ENCODE measurements around the gene CNTROB. TPM values are rescaled to one million over a fixed set of nuclear protein-coding genes. Genes with fewer than 3 reads are reported as not detected.

CNTROB gene
- total RNA-seq, 1 donor from 2014 or later, result 30.2 TPM

DNA sequence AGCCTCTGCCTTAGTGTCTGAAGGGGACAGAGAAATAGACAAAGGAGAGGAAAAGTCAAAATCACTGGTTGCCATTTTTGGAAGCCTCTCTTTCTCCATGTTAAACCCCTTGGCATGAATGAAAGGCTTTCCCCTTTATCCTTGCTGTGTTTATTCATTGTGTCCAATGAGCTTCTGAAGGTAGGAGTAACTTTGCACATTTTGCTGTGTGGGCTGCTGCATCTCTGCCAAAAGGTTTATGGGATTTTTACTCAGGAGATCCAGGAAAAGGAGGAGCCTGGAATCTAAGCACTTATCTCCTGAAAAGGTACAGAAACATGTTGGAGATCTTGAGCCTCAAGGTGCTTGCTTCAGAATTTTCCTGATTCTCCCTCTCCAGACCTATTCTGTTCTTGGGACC, 3.9 kb downstream of the CNTROB start:
- Mint-ChIP-seq H3K4me1 (ENCODE audit: unreplicated experiment) (peaks cover 35% of the 10 kb centered on the region), H3K27me3 (ENCODE audit: unreplicated experiment) (no peaks in the 10 kb centered on the region), H3K27ac (ENCODE audit: unreplicated experiment) (no peak overlapping the region), H3K9me3 (ENCODE audit: unreplicated experiment) (no peaks in the 10 kb centered on the region), H3K4me3 (ENCODE audit: unreplicated experiment) (no peak overlapping the region), H3K36me3 (ENCODE audit: unreplicated experiment) (peaks cover 28% of the 10 kb centered on the region)
- DNase-seq (ENCODE audit: extremely low spot score, unreplicated experiment), result no peak
- TF ChIP-seq CTCF (IDR thresholded peaks at IDR 0.05), result no peak

DNA sequence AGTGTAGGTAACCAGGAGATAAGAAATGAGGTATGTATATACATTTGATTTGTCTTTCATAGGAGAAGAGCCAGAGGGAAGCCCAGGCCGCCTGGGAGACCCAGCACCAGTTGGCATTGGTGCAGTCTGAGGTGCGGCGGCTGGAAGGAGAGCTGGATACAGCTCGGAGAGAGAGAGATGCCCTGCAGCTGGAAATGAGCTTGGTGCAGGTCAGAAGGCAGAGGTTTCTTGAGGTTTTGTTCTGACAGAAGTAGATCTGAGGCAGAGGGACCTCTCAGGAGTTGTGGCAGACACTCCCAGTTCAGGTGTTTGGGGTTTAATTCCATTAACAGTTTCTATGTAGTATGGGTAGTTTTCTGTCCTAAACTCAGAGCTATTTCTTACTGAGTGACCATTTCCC, 8.0 kb downstream of the CNTROB start:
- peaks cover 39% of the 10 kb centered on the region for H3K36me3 Mint-ChIP-seq (ENCODE audit: unreplicated experiment)
- DNase-seq (ENCODE audit: extremely low spot score, unreplicated experiment), result no peak
- no peak for TF ChIP-seq CTCF (IDR thresholded peaks at IDR 0.05)
- H3K9me3 Mint-ChIP-seq (ENCODE audit: unreplicated experiment), result no peaks in the 10 kb centered on the region
- H3K27me3 Mint-ChIP-seq (ENCODE audit: unreplicated experiment), result no peaks in the 10 kb centered on the region
- no peak overlapping the region for H3K4me3 Mint-ChIP-seq (ENCODE audit: unreplicated experiment)
- H3K4me1 Mint-ChIP-seq (ENCODE audit: unreplicated experiment), result peaks cover 7% of the 10 kb centered on the region
- H3K27ac Mint-ChIP-seq (ENCODE audit: unreplicated experiment), result no peak overlapping the region

DNA sequence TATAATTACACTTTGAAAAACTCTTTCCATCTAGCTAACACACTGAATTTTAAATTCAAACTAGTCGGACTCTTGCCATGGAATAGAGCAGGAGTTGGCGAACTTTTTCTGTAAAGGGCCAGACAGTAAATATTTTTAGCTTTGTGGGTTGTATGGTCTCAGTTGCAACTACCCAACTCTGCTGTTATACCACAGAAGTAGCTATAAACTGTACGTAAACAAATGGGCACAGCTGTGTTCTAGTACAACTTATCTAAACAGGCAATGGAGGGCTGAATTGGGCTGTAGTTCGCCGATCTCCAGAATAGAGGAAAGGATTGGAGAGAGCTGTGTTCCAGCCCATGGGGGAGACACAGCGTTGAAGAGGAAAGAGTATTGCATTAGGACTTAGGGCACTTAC, 8.7 kb downstream of the CNTROB start:
- peaks cover 2% of the 10 kb centered on the region for H3K4me1 Mint-ChIP-seq (ENCODE audit: unreplicated experiment)
- no peak for TF ChIP-seq CTCF (IDR thresholded peaks at IDR 0.05)

DNA sequence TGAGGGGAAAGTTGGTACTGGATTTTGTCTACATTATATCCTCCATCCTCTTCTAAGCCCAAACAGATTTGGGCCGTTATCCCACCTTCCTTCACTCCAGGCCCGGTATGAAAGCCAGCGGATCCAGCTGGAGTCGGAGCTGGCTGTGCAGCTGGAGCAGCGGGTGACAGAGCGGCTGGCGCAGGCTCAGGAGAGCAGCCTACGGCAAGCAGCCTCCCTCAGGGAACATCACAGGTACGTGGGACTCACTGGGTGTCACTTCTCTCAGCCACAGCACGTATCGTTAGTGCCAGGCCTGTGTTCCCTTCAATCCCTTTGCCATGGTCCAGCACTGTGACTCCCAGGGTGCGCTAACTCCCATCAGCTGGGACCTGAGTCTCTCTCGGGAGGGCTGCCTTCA, 11.3 kb downstream of the CNTROB start:
- no peak for TF ChIP-seq CTCF (IDR thresholded peaks at IDR 0.05)
- no peak overlapping the region for H3K27ac Mint-ChIP-seq (ENCODE audit: unreplicated experiment)
- no peaks in the 10 kb centered on the region for H3K4me1 Mint-ChIP-seq (ENCODE audit: unreplicated experiment)
- no peaks in the 10 kb centered on the region for H3K27me3 Mint-ChIP-seq (ENCODE audit: unreplicated experiment)
- no peak overlapping the region for H3K4me3 Mint-ChIP-seq (ENCODE audit: unreplicated experiment)
- DNase-seq (ENCODE audit: extremely low spot score, unreplicated experiment), result no peak
- peaks cover 41% of the 10 kb centered on the region for H3K36me3 Mint-ChIP-seq (ENCODE audit: unreplicated experiment)
- no peaks in the 10 kb centered on the region for H3K9me3 Mint-ChIP-seq (ENCODE audit: unreplicated experiment)

More for the DNA sequence above, 8.7 kb downstream of the CNTROB start:
- Mint-ChIP-seq H3K27ac (ENCODE audit: unreplicated experiment) (no peak overlapping the region), H3K9me3 (ENCODE audit: unreplicated experiment) (no peaks in the 10 kb centered on the region), H3K36me3 (ENCODE audit: unreplicated experiment) (peaks cover 38% of the 10 kb centered on the region), H3K27me3 (ENCODE audit: unreplicated experiment) (no peaks in the 10 kb centered on the region), H3K4me3 (ENCODE audit: unreplicated experiment) (no peak overlapping the region)
- DNase-seq (ENCODE audit: extremely low spot score, unreplicated experiment), result no peak

DNA sequence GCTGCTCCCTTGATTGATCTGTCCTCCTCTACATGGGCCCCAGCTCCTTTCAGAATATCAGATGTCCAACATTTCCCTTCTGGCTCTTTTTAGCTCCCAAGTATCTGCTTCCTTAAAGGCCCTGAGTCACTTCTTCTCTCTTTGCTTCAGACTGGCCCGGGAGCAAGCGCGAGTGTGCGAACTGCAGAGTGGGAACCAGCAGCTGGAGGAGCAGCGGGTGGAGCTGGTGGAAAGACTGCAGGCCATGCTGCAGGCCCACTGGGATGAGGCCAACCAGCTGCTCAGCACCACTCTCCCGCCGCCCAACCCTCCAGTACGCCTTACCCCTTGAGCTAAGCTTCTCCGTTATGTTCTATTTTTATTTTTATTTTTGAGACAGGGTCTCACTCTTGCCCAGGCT, 12.3 kb downstream of the CNTROB start:
- no peak overlapping the region for H3K4me3 Mint-ChIP-seq (ENCODE audit: unreplicated experiment)
- H3K9me3 Mint-ChIP-seq (ENCODE audit: unreplicated experiment), result no peaks in the 10 kb centered on the region
- H3K27ac Mint-ChIP-seq (ENCODE audit: unreplicated experiment), result no peak overlapping the region
- no peak for TF ChIP-seq CTCF (IDR thresholded peaks at IDR 0.05)
- H3K27me3 Mint-ChIP-seq (ENCODE audit: unreplicated experiment), result no peaks in the 10 kb centered on the region
- no peaks in the 10 kb centered on the region for H3K4me1 Mint-ChIP-seq (ENCODE audit: unreplicated experiment)
- H3K36me3 Mint-ChIP-seq (ENCODE audit: unreplicated experiment), result peaks cover 50% of the 10 kb centered on the region
- DNase-seq (ENCODE audit: extremely low spot score, unreplicated experiment), result no peak

Measured in osteocyte (in vitro differentiated cells).